Kidney epithelial cell (primary cell): ENCODE data around the gene CIDEC. TPM values are rescaled to one million over a fixed set of nuclear protein-coding genes. Genes with fewer than 3 reads are reported as not detected.
A peak's percentile ranks its signal among the peaks of the same experiment; 100 is the strongest.

ENCODE experiments used
- DNase-seq: peaks from one replicate; pipeline ENCODE4 v3.0.0-alpha.2; 2010; ENCODE audit warnings: low read depth
- H3K27me3 ChIP-seq: 2 replicates; pipeline ENCODE4 v1.6.0; 2011; ENCODE audit warnings: low read length; ENCODE audit not compliant: control insufficient read depth, insufficient read depth
- H3K36me3 ChIP-seq: 2 replicates; pipeline ENCODE4 v1.5.1; 2011; ENCODE audit warnings: low read length; ENCODE audit not compliant: control insufficient read depth, insufficient read depth
- H3K4me3 ChIP-seq: 2 replicates; pipeline ENCODE4 v1.5.1; 2011; ENCODE audit warnings: low read depth, mild to moderate bottlenecking, control low read depth, low read length
- total RNA-seq: library from RNA; depleted of rRNA; stranded (reverse); fragments of >200 nt; gene quantifications from 2 replicates; pipeline ENCODE4 v1.2.3, GENCODE V29; 2015
- TF ChIP-seq, protein P1 (sequence below): IDR thresholded peaks from 2 replicates; pipeline ENCODE4 v1.5.1; 2011; ENCODE audit warnings: mild to moderate bottlenecking, moderate library complexity, low read length, control low read depth, inconsistent platforms; ENCODE audit not compliant: insufficient read depth, poor library complexity, severe bottlenecking

Gene CIDEC
- total RNA-seq, 1 donor from 2014 or later = not detected

DNA sequence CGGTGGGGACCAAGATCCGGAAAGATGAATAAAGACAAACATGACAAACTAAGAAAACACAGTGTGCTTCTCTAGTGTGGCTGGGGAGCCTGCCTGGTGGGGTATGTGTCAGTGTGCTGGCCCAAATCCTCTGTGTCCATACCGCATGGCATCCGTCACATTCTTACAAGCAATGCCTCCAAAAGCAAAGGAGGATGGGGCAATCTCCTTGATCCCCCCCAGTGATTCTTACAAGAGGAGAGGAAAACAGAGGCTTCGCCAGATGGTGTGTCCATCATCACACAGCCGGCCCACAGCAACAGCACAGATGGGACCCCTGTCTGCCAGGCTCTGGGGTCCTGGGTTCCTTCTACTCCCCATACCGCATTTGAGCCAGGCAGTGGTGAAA lies 36.3 kb upstream of the CIDEC start:
- TF ChIP-seq, protein P1, sequence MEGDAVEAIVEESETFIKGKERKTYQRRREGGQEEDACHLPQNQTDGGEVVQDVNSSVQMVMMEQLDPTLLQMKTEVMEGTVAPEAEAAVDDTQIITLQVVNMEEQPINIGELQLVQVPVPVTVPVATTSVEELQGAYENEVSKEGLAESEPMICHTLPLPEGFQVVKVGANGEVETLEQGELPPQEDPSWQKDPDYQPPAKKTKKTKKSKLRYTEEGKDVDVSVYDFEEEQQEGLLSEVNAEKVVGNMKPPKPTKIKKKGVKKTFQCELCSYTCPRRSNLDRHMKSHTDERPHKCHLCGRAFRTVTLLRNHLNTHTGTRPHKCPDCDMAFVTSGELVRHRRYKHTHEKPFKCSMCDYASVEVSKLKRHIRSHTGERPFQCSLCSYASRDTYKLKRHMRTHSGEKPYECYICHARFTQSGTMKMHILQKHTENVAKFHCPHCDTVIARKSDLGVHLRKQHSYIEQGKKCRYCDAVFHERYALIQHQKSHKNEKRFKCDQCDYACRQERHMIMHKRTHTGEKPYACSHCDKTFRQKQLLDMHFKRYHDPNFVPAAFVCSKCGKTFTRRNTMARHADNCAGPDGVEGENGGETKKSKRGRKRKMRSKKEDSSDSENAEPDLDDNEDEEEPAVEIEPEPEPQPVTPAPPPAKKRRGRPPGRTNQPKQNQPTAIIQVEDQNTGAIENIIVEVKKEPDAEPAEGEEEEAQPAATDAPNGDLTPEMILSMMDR = no peak
- Histone ChIP-seq H3K4me3 (no peak overlapping the region), H3K27me3 (no peaks in the 10 kb centered on the region), H3K36me3 (no peaks in the 10 kb centered on the region)
- no peak for DNase-seq

DNA sequence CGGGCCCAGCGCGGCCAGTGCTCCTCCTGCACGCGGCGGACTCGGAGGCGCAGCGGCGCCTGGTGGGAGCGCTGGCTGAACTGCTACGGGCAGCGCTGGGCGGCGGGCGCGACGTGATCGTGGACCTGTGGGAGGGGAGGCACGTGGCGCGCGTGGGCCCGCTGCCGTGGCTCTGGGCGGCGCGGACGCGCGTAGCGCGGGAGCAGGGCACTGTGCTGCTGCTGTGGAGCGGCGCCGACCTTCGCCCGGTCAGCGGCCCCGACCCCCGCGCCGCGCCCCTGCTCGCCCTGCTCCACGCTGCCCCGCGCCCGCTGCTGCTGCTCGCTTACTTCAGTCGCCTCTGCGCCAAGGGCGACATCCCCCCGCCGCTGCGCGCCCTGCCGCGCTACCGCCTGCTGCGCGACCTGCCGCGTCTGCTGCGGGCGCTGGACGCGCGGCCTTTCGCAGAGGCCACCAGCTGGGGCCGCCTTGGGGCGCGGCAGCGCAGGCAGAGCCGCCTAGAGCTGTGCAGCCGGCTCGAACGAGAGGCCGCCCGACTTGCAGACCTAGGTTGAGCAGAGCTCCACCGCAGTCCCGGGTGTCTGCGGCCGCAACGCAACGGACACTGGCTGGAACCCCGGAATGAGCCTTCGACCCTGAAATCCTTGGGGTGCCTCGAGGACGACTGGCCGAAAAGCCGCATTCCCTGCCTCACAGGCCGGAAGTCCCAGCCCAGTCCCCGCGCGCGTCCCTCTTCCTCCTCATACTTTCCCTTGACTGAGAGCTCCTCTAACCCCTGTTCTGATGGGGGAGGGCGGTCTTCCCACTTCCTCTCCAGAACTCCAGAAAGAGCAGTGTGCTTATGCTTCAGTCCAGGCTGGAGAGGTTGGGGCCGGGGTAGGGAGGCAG lies 35.4 kb upstream of the CIDEC start:
- Histone ChIP-seq H3K36me3 (no peaks in the 10 kb centered on the region), H3K27me3 (no peaks in the 10 kb centered on the region), H3K4me3 (peak overlapping the region; percentile 31)
- no peak for DNase-seq
- TF ChIP-seq, protein P1 = peak; percentile 11

DNA sequence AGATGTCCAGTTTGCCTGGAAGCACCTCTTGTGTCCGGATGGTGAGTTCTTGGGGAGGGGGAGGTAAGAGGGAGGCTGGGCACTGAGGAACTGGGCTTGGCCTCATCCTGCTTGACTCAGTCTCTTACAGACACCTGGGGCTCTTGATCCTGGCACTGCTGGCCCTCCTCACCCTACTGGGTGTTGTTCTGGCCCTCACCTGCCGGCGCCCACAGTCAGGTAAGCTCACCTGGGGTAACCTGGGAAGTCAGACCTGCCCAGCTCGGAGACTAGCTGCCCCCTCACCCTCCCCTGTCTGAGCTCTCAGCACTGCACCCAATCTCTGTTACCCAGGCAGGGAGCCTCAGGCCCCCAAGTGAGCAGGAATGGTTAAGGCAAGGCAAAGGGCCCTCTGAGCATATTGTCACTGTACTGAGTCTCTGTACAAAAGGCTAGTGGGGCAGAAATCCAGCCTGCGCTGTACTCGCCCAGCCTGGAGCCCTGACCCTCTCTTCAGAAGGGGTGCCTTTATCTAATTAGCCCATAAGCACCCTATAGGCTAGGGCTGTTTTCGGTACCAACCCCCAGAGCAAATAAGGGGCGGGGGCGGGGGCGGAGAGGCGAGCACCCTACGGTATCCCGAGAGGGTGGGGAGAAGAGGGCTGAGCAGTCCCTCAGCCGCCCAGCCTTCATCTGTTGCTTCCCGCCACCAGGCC lies 34.7 kb upstream of the CIDEC start:
- DNase-seq = no peak
- Histone ChIP-seq H3K36me3 (no peaks in the 10 kb centered on the region), H3K4me3 (peak overlapping the region; percentile 31), H3K27me3 (no peaks in the 10 kb centered on the region)
- TF ChIP-seq, protein P1 = no peak

DNA sequence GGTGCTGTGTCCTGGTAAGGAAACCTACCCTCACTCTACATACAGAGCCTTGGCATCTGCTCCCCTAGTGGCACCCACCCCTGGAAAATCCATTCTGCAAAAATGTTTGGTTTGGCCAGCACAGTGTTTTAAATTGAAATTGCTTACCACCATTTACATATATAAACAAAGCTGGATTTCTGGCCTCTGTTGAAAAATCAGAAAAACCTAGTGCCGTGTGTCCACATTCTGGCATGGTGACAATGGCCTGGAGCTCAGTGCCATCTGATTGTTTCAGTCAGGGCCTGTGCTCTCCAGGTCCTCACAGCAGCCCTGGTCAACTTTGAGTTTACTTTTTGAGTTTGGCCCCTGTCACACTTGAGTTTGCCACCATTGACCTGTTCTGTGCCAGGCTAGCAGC lies 34.0 kb upstream of the CIDEC start:
- no peaks in the 10 kb centered on the region for H3K36me3 ChIP-seq

DNA sequence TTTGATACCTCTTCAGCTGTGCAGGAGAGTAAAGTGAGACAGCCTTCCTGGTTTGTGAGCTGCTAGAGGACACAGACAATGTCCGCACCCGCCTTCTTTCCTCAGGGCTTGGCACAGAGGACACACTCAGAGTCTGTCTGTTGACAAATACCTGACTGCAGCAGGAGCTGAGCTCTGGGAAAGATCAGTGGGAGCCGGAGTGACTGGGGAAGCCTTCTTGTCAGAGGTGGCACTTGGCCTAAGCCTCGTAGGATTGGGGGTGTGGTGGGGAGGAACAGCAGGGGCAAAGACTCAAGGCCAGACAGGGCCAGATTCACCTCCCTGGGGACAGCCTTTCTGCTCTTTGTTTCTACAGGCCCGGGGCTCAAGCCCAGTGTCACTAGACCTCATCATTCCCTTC lies 33.5 kb upstream of the CIDEC start:
- DNase-seq = no peak
- Histone ChIP-seq H3K36me3 (no peaks in the 10 kb centered on the region), H3K4me3 (no peak overlapping the region), H3K27me3 (no peaks in the 10 kb centered on the region)
- TF ChIP-seq, protein P1 = no peak

More for the DNA sequence above, 34.0 kb upstream of the CIDEC start:
- TF ChIP-seq, protein P1 = no peak
- no peak for DNase-seq
- H3K4me3 ChIP-seq = no peak overlapping the region
- H3K27me3 ChIP-seq = no peaks in the 10 kb centered on the region
